ENCODE measurements around the gene CHST2. TPM values are rescaled to one million over a fixed set of nuclear protein-coding genes. Genes with fewer than 3 reads are reported as not detected.

CHST2 gene
- total RNA-seq, 1 experiment from 2014 or later, result 17.3 TPM

DNA sequence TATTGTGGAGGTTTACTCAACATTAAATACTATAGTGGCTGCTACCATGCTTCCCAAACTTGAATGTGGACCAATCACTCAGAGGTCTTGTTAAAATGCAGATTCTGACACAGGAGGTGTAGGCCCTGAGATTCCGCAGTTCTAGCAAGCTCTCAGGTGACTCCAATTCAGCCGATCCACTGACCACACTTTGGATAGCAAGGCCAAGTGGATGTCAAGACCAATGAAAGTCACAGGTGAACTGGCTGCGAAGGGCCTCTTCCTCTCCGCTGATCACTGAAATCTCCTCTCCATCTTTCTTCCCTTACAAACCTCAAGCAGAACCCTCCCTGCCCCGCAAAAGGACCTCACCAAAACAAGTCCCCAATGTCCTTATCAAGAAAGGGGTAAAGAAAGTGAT, 9.2 kb upstream of the CHST2 start:
- Mint-ChIP-seq H3K9me3 (peaks cover 24% of the 10 kb centered on the region), H3K4me1 (no peaks in the 10 kb centered on the region), H3K27me3 (ENCODE audit: low read depth) (peaks cover 3% of the 10 kb centered on the region; the same call in 1 of the 2 replicates), H3K27ac (no peak overlapping the region), H3K4me3 (no peak overlapping the region), H3K36me3 (peaks cover 21% of the 10 kb centered on the region)
- DNase-seq (ENCODE audit: low spot score) (no peak), ATAC-seq (no peak)
- TF ChIP-seq, protein P1, sequence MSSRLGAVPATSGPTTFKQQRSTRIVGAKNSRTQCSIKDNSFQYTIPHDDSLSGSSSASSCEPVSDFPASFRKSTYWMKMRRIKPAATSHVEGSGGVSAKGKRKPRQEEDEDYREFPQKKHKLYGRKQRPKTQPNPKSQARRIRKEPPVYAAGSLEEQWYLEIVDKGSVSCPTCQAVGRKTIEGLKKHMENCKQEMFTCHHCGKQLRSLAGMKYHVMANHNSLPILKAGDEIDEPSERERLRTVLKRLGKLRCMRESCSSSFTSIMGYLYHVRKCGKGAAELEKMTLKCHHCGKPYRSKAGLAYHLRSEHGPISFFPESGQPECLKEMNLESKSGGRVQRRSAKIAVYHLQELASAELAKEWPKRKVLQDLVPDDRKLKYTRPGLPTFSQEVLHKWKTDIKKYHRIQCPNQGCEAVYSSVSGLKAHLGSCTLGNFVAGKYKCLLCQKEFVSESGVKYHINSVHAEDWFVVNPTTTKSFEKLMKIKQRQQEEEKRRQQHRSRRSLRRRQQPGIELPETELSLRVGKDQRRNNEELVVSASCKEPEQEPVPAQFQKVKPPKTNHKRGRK (CRISPR knock-in tag; IDR thresholded peaks at IDR 0.05; ENCODE audit: borderline replicate concordance), result no peak
- TF ChIP-seq, protein P2, sequence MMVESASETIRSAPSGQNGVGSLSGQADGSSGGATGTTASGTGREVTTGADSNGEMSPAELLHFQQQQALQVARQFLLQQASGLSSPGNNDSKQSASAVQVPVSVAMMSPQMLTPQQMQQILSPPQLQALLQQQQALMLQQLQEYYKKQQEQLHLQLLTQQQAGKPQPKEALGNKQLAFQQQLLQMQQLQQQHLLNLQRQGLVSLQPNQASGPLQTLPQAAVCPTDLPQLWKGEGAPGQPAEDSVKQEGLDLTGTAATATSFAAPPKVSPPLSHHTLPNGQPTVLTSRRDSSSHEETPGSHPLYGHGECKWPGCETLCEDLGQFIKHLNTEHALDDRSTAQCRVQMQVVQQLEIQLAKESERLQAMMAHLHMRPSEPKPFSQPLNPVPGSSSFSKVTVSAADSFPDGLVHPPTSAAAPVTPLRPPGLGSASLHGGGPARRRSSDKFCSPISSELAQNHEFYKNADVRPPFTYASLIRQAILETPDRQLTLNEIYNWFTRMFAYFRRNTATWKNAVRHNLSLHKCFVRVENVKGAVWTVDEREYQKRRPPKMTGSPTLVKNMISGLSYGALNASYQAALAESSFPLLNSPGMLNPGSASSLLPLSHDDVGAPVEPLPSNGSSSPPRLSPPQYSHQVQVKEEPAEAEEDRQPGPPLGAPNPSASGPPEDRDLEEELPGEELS (CRISPR knock-in tag; IDR thresholded peaks at IDR 0.05), result no peak
- no peak for TF ChIP-seq SP1 (CRISPR knock-in tag; conservative IDR thresholded peaks at IDR 0.05)
- TF ChIP-seq NR1H2 (CRISPR knock-in tag; IDR thresholded peaks at IDR 0.05), result no peak
- TF ChIP-seq, protein P3, sequence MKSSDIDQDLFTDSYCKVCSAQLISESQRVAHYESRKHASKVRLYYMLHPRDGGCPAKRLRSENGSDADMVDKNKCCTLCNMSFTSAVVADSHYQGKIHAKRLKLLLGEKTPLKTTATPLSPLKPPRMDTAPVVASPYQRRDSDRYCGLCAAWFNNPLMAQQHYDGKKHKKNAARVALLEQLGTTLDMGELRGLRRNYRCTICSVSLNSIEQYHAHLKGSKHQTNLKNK (CRISPR knock-in tag; IDR thresholded peaks at IDR 0.05), result no peak
- TF ChIP-seq, protein P4, sequence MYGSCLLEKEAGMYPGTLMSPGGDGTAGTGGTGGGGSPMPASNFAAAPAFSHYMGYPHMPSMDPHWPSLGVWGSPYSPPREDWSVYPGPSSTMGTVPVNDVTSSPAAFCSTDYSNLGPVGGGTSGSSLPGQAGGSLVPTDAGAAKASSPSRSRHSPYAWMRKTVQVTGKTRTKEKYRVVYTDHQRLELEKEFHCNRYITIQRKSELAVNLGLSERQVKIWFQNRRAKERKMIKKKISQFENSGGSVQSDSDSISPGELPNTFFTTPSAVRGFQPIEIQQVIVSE (CRISPR knock-in tag; IDR thresholded peaks at IDR 0.05; ENCODE audit: borderline replicate concordance), result no peak
- TF ChIP-seq, protein P5, sequence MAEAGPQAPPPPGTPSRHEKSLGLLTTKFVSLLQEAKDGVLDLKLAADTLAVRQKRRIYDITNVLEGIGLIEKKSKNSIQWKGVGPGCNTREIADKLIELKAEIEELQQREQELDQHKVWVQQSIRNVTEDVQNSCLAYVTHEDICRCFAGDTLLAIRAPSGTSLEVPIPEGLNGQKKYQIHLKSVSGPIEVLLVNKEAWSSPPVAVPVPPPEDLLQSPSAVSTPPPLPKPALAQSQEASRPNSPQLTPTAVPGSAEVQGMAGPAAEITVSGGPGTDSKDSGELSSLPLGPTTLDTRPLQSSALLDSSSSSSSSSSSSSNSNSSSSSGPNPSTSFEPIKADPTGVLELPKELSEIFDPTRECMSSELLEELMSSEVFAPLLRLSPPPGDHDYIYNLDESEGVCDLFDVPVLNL (CRISPR knock-in tag; IDR thresholded peaks at IDR 0.05; ENCODE audit: borderline replicate concordance, low read depth), result no peak
- TF ChIP-seq, protein P6, sequence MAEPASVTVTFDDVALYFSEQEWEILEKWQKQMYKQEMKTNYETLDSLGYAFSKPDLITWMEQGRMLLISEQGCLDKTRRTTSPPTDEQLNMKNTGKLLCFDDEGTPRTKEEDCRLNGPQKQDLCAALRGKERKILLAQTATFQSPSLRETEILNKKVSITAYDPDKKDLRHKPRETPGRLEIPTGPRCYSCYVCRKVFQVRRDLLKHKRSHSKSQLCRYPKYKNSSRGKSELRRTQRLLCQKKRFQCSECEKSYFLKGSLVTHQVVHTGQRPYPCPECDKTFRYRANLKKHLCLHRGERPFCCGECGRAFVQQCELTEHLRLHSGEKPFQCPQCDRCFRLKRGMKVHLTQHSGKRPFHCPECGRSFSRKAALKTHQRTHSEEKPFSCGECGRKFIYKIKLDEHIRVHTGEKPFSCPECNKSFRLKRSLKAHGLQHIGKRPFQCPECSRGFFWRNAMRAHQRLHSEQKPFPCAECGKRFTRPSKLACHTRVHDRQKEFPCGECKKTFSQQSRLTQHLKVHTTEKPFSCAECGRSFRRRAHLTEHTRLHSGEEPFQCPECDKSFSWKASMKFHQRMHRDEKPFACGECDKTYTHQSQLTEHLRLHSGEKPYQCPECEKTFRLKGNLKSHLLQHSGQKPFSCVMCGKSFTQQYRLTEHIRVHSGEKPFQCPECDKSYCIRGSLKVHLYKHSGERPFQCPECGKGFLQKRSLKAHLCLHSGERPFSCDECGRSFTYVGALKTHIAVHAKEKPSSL (CRISPR knock-in tag; conservative IDR thresholded peaks at IDR 0.05), result no peak
- TF ChIP-seq SOX15 (CRISPR knock-in tag; IDR thresholded peaks at IDR 0.05), result no peak
- no peak for TF ChIP-seq ZNF138 (CRISPR knock-in tag; conservative IDR thresholded peaks at IDR 0.05)
- no peak for TF ChIP-seq ZNF416 (CRISPR knock-in tag; IDR thresholded peaks at IDR 0.05)
- CTCF ChIA-PET, result no interaction called here
- POLR2A ChIA-PET, result no interaction called here

DNA sequence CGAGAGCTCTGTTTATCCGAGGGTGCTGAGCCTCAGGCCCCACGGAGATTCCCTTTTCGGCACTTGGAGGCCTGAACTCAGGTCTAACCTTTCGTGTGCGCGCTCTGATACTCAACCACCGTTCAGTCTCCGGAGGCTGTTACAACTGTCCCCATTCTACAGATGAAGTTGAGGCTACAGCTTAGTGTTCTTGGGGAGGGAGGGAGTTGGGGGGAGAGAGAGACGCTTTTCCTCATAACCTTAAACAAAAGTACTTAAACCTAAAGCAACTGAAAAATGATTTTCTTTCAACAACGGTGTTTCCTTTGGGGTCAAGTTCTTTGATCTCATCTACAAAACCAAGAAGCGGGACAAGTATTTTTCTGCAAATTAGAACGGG, 952 bp upstream of the CHST2 start:
- peak overlapping the region; percentile 90 for H3K4me3 Mint-ChIP-seq
- POLR2A ChIA-PET, result interaction anchor here (0.8 to 1.0 kb wide), 2 partner anchors 117 kb away, joined by 3 read pairs; partner anchors contain the start of gene U2SURP
- no peaks in the 10 kb centered on the region for H3K9me3 Mint-ChIP-seq
- peaks cover 26% of the 10 kb centered on the region for H3K4me1 Mint-ChIP-seq
- peak overlapping the region; percentile 63; the same call in 1 of the 2 replicates for H3K27ac Mint-ChIP-seq
- peaks cover 4% of the 10 kb centered on the region for H3K36me3 Mint-ChIP-seq
- no peak for ATAC-seq
- CTCF ChIA-PET, result interaction anchor here (0.9 kb wide), 1 partner anchor 526 kb away, joined by 3 read pairs; no protein-coding TSS in a partner anchor
- H3K27me3 Mint-ChIP-seq (ENCODE audit: low read depth), result peaks cover 22% of the 10 kb centered on the region
- no peak for DNase-seq (ENCODE audit: low spot score)
- TF ChIP-seq FOXP1 (CRISPR knock-in tag; IDR thresholded peaks at IDR 0.05; ENCODE audit: borderline replicate concordance) (no peak), OVOL2 (CRISPR knock-in tag; IDR thresholded peaks at IDR 0.05; ENCODE audit: borderline replicate concordance) (no peak), SOX15 (CRISPR knock-in tag; IDR thresholded peaks at IDR 0.05) (no peak), NFYB (CRISPR knock-in tag; conservative IDR thresholded peaks at IDR 0.05; ENCODE audit: low read depth) (no peak), NFATC4 (CRISPR knock-in tag; IDR thresholded peaks at IDR 0.05) (no peak), SMAD3 (CRISPR knock-in tag; IDR thresholded peaks at IDR 0.05; ENCODE audit: borderline replicate concordance) (no peak), ZNF263 (CRISPR knock-in tag; IDR thresholded peaks at IDR 0.05; ENCODE audit: low read depth) (no peak), TEAD1 (CRISPR knock-in tag; IDR thresholded peaks at IDR 0.05) (no peak), JAZF1 (CRISPR knock-in tag; IDR thresholded peaks at IDR 0.05) (no peak)
- TF ChIP-seq, protein P6 (CRISPR knock-in tag; conservative IDR thresholded peaks at IDR 0.05), result no peak
- TF ChIP-seq, protein P7, sequence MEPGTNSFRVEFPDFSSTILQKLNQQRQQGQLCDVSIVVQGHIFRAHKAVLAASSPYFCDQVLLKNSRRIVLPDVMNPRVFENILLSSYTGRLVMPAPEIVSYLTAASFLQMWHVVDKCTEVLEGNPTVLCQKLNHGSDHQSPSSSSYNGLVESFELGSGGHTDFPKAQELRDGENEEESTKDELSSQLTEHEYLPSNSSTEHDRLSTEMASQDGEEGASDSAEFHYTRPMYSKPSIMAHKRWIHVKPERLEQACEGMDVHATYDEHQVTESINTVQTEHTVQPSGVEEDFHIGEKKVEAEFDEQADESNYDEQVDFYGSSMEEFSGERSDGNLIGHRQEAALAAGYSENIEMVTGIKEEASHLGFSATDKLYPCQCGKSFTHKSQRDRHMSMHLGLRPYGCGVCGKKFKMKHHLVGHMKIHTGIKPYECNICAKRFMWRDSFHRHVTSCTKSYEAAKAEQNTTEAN (CRISPR knock-in tag; IDR thresholded peaks at IDR 0.05), result no peak

Data from WTC11 (cell line).